ENCODE data around the gene GRID2.

The GRID2 gene

GRCh38 chr4:93407493-93408275 is 1103.9 kb downstream of the GRID2 start:
- DNase-seq (ENCODE audit: low read depth) = no peak

DNA sequence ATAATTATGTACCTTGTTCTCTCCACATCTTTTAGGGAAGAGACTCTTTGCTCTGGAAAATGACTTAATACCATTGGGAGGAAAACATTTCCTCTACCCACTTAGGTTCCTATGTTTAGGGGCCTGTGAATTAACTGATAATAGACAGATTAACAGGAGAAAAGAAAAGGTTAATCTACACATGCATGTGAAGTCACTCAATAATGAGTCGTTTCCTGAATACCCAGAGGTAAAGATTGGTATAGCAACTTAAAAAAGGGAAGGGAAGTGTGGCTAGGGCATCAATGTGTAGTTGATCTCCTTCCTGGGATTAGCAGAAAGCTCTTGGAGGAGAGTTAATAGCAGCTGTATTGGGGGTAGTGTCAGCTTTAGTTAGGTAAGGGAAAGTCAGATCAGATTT is 1105.3 kb downstream of the GRID2 start:
- no peak for DNase-seq (ENCODE audit: low read depth)

DNA sequence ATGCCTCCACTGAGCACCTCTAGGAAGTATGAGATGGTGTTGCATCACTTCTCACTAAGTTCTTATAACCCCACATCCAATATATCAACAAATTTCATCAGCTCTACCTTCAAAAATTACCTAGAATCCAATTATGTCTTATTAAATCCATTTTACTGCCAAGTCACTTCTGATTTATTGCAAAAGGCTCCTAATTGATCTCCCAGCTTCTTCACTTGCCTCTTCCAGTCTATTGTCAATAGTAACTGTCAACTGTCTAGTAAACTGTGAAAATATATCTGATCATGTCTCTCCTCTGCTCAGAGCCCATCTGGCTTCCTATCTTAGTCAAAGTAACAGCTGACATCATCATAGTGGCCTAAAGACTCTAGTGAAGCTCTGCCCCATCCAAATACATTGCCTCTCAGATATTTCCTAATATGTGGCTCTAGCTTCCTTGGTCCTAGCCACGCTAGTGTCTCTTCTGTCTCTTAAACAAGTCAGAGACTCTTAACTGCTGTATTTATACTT is 1110.3 kb downstream of the GRID2 start:
- DNase-seq (ENCODE audit: low read depth) = no peak

GRCh38 chr4:93416344-93417128 is 1112.8 kb downstream of the GRID2 start:
- no peak for DNase-seq (ENCODE audit: low read depth)

GRCh38 chr4:93431371-93431770 is 1127.6 kb downstream of the GRID2 start:
- DNase-seq (ENCODE audit: low read depth) = no peak

DNA sequence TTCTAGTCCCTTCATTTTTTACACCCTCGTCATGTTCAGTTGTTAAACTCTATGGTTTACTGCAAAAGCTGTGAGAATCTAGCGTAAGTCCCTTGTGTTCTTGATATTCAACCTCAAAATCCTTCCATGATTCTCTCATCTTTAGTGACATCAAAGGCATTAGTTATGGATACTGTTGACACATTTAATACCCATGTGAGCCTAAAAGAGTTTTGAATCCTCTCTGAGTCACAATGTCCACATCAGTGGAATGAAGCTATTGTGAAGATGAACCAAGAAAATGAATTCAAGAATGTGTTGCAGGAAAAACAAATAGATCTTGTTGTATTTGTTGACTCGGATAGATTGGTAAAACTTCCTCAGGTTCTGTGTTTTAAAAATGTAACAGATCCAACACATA is 1130.1 kb downstream of the GRID2 start:
- DNase-seq (ENCODE audit: low read depth) = no peak

GRCh38 chr4:93436000-93436626 is 1132.3 kb downstream of the GRID2 start:
- no peak for DNase-seq (ENCODE audit: low read depth)

DNA sequence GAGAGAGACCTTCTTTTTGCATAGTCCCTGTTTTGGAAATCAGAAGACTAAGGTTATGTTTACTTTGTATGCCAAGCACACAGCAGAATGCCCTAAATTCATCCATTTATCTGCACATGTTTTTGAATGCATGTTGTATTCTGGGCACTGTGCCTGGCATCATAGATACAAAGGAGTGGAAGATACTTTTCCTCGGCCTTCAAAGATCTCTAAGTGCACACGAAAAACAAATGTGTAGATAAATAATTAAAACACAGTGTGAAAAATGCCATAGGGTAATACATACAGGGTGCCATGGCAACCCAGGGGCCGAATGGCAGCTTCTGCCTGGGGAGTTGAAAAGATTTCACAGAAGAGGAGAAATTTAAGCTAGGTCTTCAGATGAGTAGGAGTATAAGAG is 1134.2 kb downstream of the GRID2 start:
- DNase-seq (ENCODE audit: low read depth) = no peak

DNA sequence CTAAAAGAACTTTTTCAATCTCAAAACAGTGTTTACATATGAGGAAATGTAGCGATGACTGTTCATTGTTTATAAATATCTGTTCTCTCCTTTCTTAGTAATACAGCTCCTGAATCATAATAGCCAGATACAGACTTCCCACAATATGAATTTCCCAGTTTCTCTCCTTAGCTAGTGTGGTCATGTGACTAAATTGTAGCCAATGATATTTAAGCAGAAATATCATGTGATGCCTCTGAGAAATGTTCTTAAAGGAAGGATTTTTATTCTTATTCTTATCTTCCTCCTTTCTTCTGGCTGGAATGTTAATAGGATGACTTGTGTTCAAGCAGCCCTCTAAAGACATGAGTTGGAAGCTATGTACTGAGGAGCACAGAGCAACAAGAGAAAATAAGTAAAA is 1141.1 kb downstream of the GRID2 start:
- no peak for DNase-seq (ENCODE audit: low read depth)

GRCh38 chr4:93446038-93446437 is 1142.3 kb downstream of the GRID2 start:
- no peak for DNase-seq (ENCODE audit: low read depth)

DNA sequence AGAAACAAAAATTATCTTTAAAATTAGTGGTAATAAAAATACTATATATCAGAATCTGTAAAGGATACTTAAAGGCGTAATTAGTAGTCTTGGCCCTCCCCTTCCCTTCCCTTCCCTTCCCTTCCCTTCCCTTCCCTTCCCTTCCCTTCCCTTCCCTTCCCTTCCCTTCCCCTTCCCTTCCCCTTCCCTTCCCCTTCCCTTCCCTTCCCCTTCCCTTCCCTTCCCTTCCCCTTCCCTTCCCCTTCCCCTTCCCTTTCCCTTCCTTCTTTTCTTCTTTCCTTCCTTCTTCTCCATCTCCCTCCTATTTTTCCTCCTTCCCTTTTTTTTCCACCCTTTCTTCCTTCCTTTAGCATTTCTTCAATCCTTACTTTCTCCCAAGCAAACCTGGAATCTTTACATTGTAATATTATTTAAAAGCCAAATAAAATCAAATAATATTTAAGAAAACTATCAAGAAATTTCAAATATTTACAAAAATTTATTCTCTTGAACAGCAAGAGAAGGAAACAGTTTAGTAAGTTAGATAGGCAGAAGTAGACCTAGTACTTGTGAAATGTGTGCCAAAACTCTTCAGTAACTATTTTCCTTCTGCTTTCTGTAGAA is 1145.0 kb downstream of the GRID2 start:
- no peak for DNase-seq (ENCODE audit: low read depth)

DNA sequence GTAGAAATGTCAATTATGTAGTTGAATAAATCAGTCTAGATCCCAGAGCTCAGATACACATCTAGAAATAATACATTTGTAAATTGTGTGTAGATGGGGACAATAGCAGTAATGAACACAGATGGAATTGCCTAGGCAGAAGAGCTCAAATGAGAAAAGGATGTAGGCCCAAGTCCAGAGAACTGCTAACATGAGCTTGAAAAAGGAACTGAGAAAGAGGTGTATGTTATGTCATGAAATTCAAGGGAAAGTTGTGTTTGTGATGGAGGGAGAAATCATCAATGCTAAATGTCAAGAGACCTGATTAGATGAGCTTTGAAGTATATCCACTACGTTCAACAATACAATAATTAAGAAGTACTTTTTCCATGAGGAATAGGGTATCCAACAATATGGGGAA is 1148.2 kb downstream of the GRID2 start:
- DNase-seq (ENCODE audit: low read depth) = no peak

DNA sequence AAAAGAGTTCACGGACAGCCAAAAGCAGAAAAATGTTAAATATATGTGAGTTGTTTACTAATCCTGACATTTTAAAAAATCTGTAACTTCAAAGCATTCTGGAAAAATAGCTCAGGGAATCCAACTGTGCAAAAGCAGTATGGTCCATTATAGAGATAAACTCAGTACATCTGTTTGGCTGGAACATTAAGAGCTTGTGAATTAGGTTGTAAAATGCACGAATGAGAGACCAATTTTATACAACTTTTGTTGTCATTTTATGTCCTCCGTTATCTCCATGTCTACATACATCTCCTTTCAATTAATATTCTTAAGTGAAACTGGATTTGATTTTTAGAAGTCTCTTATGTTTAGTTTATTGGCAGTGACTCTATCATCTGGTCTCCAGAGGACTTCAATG is 1157.8 kb downstream of the GRID2 start:
- no peak for DNase-seq (ENCODE audit: low read depth)

DNA sequence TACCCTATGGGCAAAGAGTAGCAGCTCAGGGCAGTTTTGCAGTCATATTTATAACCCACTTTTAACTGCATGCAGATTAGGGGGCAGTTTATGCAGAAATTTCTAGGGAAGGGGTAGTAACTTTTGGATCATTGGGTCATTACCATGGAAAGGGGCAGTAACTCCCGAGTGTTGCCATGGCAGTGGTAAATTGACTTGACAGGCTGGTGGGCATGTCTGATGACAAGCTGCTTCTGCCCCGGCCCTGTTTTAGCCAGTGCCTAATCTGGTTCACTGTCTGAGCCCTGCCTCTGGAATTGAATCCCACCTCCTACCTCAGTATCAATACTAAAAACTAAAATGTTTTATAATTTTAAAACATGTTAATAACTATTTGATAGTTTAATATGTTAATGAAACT is 1162.7 kb downstream of the GRID2 start:
- no peak for DNase-seq (ENCODE audit: low read depth)

GRCh38 chr4:93467484-93468155 is 1163.9 kb downstream of the GRID2 start:
- DNase-seq (ENCODE audit: low read depth) = no peak

GRCh38 chr4:93469560-93469959 is 1165.8 kb downstream of the GRID2 start:
- DNase-seq (ENCODE audit: low read depth) = no peak

DNA sequence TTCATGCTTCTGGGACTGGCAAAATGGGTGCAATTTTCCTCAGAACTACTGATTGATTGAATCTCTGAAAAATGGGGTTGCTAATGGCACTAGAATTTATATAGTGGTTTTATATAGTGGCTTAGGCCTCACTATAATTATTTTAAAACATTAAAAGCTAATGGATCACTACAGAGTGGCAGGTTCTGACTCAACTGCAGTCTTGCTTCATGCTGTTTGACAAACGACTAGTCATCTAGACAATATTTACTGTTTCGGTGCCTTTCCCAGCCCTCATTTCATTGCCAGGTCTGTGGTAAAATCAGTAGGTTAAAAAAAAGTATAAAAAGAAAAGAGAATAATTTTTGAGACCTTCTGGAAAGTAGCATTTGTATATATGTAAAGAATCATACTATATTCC is 1172.0 kb downstream of the GRID2 start:
- DNase-seq (ENCODE audit: low read depth) = no peak

DNA sequence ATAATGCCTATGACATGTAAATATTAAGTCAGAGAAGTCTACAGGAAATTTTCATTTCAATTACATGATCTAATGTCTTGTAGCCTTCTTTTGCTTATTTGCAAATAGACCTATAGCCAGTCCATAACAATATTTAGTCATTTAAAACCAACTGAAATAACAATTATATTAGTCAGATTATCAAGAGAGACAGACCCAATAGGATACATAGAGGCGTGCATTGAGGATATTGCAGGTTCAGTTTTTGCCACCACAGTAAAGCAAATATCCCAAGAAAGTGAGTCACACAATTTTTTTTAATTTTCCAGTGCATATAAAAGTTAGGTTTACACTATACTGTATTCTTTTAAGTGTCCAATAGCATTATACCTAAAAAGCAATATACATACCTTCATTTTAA is 1175.0 kb downstream of the GRID2 start:
- DNase-seq (ENCODE audit: low read depth) = no peak

GRCh38 chr4:93480452-93480851 is 1176.7 kb downstream of the GRID2 start:
- no peak for DNase-seq (ENCODE audit: low read depth)

GRCh38 chr4:93495346-93495745 is 1191.6 kb downstream of the GRID2 start:
- no peak for DNase-seq (ENCODE audit: low read depth)

- no peak for DNase-seq (ENCODE audit: low read depth)
These were observed 1197.5 kb downstream of the GRID2 start for GRCh38 chr4:93501244-93501643.

DNA sequence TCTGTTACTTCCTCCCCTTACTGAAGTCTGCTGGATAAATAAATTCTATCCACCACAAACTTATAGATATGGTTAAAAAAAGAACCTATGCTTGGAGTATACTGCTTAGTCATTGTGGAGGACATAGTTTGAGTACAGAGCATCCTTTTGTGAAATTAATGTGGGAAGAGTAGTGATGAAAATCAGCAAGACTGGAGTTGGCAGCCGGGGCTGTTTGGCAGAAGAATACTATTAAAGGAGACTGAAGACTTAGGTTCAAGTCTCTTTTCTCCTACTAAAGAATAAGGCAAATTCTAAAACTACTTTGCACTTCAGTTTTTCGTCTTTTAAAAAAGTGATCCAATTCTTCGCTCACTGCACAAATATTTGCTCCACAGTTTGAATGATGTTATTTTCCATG is 1198.2 kb downstream of the GRID2 start:
- DNase-seq (ENCODE audit: low read depth) = no peak
